ENCODE results near the gene RCN2.

RCN2 gene

DNA sequence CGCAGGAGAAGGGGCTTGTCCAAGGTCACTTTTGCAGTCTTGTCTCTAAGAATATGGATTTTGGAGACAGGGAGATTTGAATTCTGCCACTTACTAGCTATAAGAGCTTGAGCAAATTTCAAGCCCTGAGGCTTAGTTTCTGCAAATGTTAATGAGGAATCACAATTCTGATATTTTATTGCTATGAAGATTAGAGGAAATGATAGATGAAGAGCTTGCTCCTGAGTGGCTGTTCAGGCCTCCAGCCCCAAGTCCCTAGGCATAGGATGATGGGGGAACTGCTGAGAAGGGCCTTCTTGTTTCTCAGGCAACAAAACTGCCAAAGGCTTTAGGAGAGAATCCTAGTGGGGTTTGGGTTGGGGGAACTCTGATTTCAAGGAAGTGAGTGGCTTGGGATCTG is 44.6 kb downstream of the RCN2 start:
- Histone ChIP-seq H3K9ac (peak overlapping the region in 2 of 11 experiments; percentile 2 to 14; a peak in 1 of 22 replicates), H3K36me3 (no peaks in the 10 kb centered on the region), H3K27ac (peak overlapping the region in 5 of 11 experiments; percentile 2 to 36 (median 20); a peak in 6 of 22 replicates), H3K4me3 (no peak overlapping the region), H3K4me1 (peaks cover 4 to 48% (median 35%) of the 10 kb centered on the region in 10 experiments; a peak in 16 of 20 replicates), H3K27me3 (no peaks in the 10 kb centered on the region), H3K4me2 (peak overlapping the region in 8 of 11 experiments; percentile 13 to 73 (median 62); a peak in 13 of 22 replicates), H4K20me1 (no peaks in the 10 kb centered on the region), H3K9me3 (replicated peaks in 1 of 11) (peaks cover 0 to 20% (median 15%) of the 10 kb centered on the region in 11 experiments; a peak in 19 of 22 replicates)
- no peak for TF ChIP-seq Cebpa-rat (IDR thresholded peaks at IDR 0.05)

DNA sequence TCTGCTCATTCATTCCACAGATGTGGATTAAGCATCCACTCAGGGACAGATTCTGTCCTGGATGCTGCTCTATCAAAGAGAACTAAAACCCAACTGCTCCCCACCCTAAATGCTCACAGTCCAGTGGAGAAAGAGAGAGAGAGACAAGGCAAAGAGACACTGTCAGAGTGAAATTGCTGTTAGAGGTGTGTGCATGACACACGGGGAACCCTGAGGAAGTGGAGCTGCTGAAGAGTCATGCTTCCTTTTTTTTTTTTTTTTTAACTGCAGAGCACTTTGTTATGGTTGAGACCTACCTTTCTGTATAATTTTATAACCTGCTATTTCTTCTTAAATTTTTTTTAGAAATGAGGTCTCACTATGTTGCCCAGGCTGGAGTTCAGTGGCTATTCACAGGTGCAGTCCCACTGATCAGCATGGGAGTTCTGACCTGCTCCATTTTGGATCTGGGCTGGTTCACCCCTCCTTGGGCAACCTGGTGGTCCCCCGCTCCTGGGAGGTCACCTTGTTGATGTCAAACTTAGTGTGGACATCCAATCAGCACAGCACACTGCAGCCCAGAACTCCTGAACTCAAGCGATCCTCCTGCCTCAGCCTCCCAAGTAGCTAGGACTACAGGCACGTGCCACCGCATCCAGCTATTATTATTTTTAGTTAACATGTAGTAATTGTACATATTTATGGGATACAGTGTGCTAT is 45.2 kb downstream of the RCN2 start:
- Histone ChIP-seq H3K27me3 (no peaks in the 10 kb centered on the region), H3K9me3 (replicated peaks in 1 of 11) (peaks cover 0 to 20% (median 15%) of the 10 kb centered on the region in 11 experiments; a peak in 19 of 22 replicates), H3K9ac (peak overlapping the region in 2 of 11 experiments; percentile 2 to 14; a peak in 1 of 22 replicates), H3K36me3 (no peaks in the 10 kb centered on the region), H3K4me2 (peak overlapping the region in 8 of 11 experiments; percentile 13 to 73 (median 62); a peak in 13 of 22 replicates), H3K4me1 (peaks cover 4 to 50% (median 36%) of the 10 kb centered on the region in 10 experiments; a peak in 16 of 20 replicates), H3K27ac (peak overlapping the region in 5 of 11 experiments; percentile 2 to 36 (median 20); a peak in 6 of 22 replicates), H4K20me1 (no peaks in the 10 kb centered on the region), H3K4me3 (no peak overlapping the region)
- no peak for TF ChIP-seq Cebpa-rat (IDR thresholded peaks at IDR 0.05)

DNA sequence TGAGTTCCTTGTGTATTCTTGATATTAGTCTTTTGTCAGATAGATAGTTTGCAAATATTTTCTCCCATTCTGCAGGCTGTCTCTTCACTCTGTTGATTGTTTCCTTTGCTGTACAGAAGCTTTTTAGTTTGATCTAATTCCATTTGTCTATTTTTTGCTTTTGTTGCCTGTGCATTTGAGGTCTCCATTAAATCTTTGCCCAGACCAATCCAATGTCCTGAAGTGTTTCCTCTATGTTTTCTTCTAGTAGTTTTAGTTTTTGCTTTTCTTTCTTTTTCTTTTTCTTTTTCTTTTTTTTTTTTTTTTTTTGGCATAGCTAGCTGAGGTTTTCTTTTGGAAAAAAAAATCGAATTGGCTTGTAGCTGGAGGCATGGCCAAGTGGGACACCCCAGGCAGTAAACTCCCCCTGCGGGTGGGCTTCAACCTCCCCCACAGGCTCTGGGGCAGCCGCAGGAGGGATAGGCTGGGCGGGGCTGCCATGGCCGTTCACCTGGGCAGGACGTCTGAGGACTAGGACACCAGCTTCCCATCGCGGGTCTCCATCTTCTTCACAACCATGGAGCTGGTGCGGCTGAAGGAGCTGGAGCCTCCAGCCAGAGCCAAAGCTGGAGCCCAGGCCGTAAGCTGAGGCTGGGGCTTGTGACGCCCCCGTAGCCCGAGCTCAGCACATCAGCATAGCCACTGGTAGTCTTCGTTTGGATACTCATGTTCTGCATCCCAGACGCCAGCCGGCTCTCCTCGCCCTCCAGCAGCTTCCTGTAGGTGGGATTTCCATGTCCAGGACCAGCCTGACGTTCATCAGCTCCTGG is 47.2 kb downstream of the RCN2 start:
- TF ChIP-seq Cebpa-rat (IDR thresholded peaks at IDR 0.05), result no peak
- Histone ChIP-seq H3K27ac (peak overlapping the region in 1 of 11 experiments; percentile 16; a peak in 1 of 22 replicates), H3K4me2 (no peak overlapping the region), H3K9me3 (replicated peaks in 1 of 11) (peaks cover 0 to 20% (median 15%) of the 10 kb centered on the region in 11 experiments; a peak in 19 of 22 replicates), H4K20me1 (no peaks in the 10 kb centered on the region), H3K9ac (no peak overlapping the region), H3K4me1 (peaks cover 1 to 56% (median 50%) of the 10 kb centered on the region in 10 experiments; a peak in 17 of 20 replicates), H3K36me3 (no peaks in the 10 kb centered on the region), H3K4me3 (no peak overlapping the region), H3K27me3 (no peaks in the 10 kb centered on the region)

DNA sequence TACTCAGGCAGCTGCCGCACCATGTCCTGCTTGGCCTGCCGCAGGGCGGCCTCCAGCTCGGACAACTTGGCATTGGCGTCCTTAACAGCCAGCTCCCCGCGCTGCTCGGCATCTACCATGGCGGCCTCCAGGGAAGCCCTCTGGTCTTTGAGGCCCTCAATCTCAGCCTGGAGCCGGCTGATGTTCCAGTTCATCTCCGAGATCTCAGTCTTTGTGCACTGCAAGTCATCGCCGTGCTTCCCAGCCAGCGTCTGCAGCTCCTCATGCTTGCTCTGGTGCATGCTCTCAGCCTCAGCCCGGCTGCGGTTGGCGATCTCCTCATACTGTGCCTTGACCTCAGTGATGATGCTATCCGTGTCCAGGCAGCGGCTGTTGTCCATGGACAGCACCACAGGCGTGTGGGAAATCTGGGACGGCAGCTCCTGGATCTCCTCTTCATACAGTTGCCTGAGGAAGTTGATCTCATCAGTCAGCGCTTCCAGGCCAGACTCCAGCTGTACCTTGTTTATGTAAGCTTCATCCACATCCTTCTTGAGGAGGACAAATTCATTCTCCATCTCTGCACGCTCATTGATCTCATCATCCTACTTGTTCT is 47.9 kb downstream of the RCN2 start:
- H3K9ac ChIP-seq, result no peak overlapping the region
- H3K36me3 ChIP-seq, result no peaks in the 10 kb centered on the region
- H3K9me3 ChIP-seq (replicated peaks in 1 of 11), result peaks cover 0 to 20% (median 15%) of the 10 kb centered on the region in 11 experiments; a peak in 19 of 22 replicates
- H3K4me2 ChIP-seq, result no peak overlapping the region
- H3K27ac ChIP-seq, result peak overlapping the region in 3 of 11 experiments; percentile 15 to 39 (median 16); a peak in 2 of 22 replicates
- no peaks in the 10 kb centered on the region for H3K27me3 ChIP-seq
- no peak for TF ChIP-seq Cebpa-rat (IDR thresholded peaks at IDR 0.05)
- no peak overlapping the region for H3K4me3 ChIP-seq
- peaks cover 0 to 56% (median 50%) of the 10 kb centered on the region in 10 experiments; a peak in 17 of 20 replicates for H3K4me1 ChIP-seq
- no peaks in the 10 kb centered on the region for H4K20me1 ChIP-seq

DNA sequence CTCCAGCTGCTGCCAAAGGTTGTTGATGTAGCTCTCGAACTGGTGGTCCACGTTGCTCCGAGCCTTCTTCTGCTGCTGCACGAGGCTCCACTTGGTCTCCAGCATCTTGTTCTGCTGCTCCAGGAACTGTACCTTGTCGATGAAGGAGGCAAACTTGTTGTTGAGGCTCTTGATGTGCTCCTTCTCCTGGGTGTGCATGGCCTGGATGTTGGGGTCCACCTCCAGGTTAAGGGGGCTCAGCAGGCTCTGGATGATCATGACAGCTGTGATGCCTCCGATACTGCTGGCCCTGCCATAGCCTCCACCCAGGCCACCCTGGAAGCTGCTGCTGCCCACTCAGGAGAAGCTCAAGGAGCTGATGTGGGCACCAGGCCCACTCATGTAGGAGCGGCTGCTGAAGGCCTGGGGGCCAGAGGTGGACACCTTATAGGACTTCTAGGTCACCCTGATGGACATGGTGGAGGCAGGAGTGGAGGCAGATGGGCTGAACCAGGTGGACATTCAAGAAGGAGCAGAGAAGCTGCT is 48.5 kb downstream of the RCN2 start:
- Histone ChIP-seq H3K9me3 (replicated peaks in 1 of 11) (peaks cover 0 to 20% (median 15%) of the 10 kb centered on the region in 11 experiments; a peak in 19 of 22 replicates), H3K27me3 (no peaks in the 10 kb centered on the region), H3K27ac (peak overlapping the region in 3 of 11 experiments; percentile 2 to 39 (median 15); a peak in 5 of 22 replicates), H3K4me2 (no peak overlapping the region), H3K9ac (no peak overlapping the region), H3K4me3 (no peak overlapping the region), H3K36me3 (no peaks in the 10 kb centered on the region), H4K20me1 (no peaks in the 10 kb centered on the region), H3K4me1 (peaks cover 0 to 56% (median 50%) of the 10 kb centered on the region in 10 experiments; a peak in 17 of 20 replicates)
- TF ChIP-seq Cebpa-rat (IDR thresholded peaks at IDR 0.05), result no peak

DNA sequence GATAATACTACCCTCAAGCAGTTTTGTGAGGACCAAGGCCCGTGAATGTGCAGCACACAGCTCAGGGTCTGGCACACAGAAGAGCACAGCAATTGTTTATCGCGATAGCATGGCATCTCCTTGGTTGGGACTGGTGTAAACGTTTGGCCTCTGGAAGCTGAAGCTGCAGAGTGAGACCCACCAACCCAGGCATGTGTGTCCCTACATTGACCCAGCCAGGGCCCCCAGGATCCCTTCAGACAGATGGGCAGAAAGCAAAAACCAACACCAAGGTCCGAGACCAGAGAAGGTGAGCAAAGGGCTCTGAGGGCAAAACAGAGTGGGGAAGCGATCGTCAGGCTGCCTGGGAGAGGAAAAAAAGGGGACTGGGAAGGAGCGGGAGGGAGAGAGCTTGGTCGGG is 50.8 kb downstream of the RCN2 start:
- Histone ChIP-seq H4K20me1 (no peaks in the 10 kb centered on the region), H3K4me2 (peak overlapping the region in 7 of 11 experiments; percentile 17 to 87 (median 69); a peak in 12 of 22 replicates), H3K9me3 (replicated peaks in 1 of 11) (peaks cover 0 to 20% (median 15%) of the 10 kb centered on the region in 11 experiments; a peak in 19 of 22 replicates), H3K4me3 (no peak overlapping the region), H3K27me3 (no peaks in the 10 kb centered on the region), H3K9ac (peak overlapping the region in 3 of 11 experiments; percentile 16 to 32 (median 16); a peak in 2 of 22 replicates), H3K27ac (peak overlapping the region; percentile 16 to 98 (median 58); a peak in 18 of 22 replicates), H3K4me1 (peaks cover 0 to 59% (median 57%) of the 10 kb centered on the region in 10 experiments; a peak in 19 of 20 replicates), H3K36me3 (no peaks in the 10 kb centered on the region)
- no peak for TF ChIP-seq Cebpa-rat (IDR thresholded peaks at IDR 0.05)

DNA sequence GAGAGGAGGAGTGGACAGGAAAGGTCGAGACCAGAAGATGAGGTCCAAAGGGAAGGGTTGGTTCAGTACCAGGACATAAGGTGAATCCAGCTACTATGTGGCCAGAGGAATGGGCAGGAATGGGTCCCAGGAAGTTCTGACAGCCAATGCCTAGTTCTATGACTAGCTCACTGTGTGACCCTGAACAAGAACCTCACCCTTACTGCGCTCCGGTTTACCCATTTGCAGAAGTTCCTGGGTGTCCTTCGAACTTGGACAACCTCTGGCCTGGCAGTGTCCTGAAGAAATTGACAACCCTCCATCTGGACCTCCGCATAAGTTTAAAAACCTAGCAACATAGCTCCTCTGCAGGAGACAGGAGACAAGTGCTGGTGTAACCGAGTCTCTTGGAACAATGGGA is 51.2 kb downstream of the RCN2 start:
- no peaks in the 10 kb centered on the region for H3K36me3 ChIP-seq
- H4K20me1 ChIP-seq, result no peaks in the 10 kb centered on the region
- no peak for TF ChIP-seq Cebpa-rat (IDR thresholded peaks at IDR 0.05)
- H3K9ac ChIP-seq, result peak overlapping the region in 3 of 11 experiments; percentile 16 to 32 (median 16); a peak in 2 of 22 replicates
- peaks cover 3 to 63% (median 61%) of the 10 kb centered on the region in 10 experiments for H3K4me1 ChIP-seq
- peaks cover 0 to 20% (median 15%) of the 10 kb centered on the region in 11 experiments; a peak in 19 of 22 replicates for H3K9me3 ChIP-seq (replicated peaks in 1 of 11)
- no peak overlapping the region for H3K4me3 ChIP-seq
- H3K27ac ChIP-seq, result peak overlapping the region; percentile 16 to 98 (median 58); a peak in 18 of 22 replicates
- peak overlapping the region in 7 of 11 experiments; percentile 17 to 87 (median 69); a peak in 12 of 22 replicates for H3K4me2 ChIP-seq
- no peaks in the 10 kb centered on the region for H3K27me3 ChIP-seq
